K562 (cell line): ENCODE measurements around the gene HLF. TPM values are rescaled to one million over a fixed set of nuclear protein-coding genes. Genes with fewer than 3 reads are reported as not detected.

Experiments
- ATAC-seq: fragments of 200-7000 bp; cut with Tn5 transposase; 3 replicates; pipeline ENCODE4 v1.9.1; 2020; ENCODE audit warnings: moderate library complexity
- BruUV-seq: library from RNA; stranded (reverse); fragments of 400-500 nt; replicated peaks from 2 replicates; lab custom pipeline; 2021; lab: Mats Ljungman, UMichigan
- CTCF ChIA-PET: fragments of 300-600 bp; formaldehyde crosslinking; extraction: SDS; loops from one replicate; lab custom pipeline; 2021; ENCODE audit warnings: low intra/inter-chr PET ratio; lab: Yijun Ruan, JAX
- POLR2A ChIA-PET: fragments of 300-600, 350-650 bp; sonication (Branson Sonifier 250); formaldehyde crosslinking; extraction: SDS; loops from one replicate; lab custom pipeline; 2021; ENCODE audit warnings: antibody characterized with exemption, inconsistent platforms; lab: Yijun Ruan, JAX
- DNase-seq, 4 experiments: peaks; one replicate each; pipeline versions ENCODE4 v3.0.0 to v3.0.0-alpha.2; 2011 to 2018; ENCODE audit warnings: low spot score in 3 of 4, mixed read lengths in 3 of 4; ENCODE audit errors: extremely low read depth in 1 of 4
- FAIRE-seq: peaks from 2 replicates; lab custom pipeline; 2011; peaks lifted over from hg19 to GRCh38; lab: Jason Lieb, UNC
- H2AFZ ChIP-seq: 2 replicates; pipeline ENCODE4 v1.6.0; 2011; ENCODE audit warnings: low read depth, low read length, control low read depth, inconsistent platforms
- H3K27ac ChIP-seq: fragments of 200-600 bp; 3 replicates; pipeline ENCODE4 v1.8.0; 2011; ENCODE audit warnings: low read depth, mild to moderate bottlenecking, control low read depth, inconsistent platforms, low read length, moderate library complexity, mixed read lengths; ENCODE audit errors: extremely low read depth
- H3K27me3 ChIP-seq, 2 experiments: fragments of 300-600 bp in 1 of 2; 2 replicates in 1 of 2; 3 replicates in 1 of 2; pipeline versions ENCODE4 v1.6.0 to v1.8.0; 2011; ENCODE audit warnings: inconsistent platforms in 2 of 2, low read length in 2 of 2, mild to moderate bottlenecking in 1 of 2, mixed read lengths in 1 of 2, moderate library complexity in 1 of 2; ENCODE audit not compliant: control insufficient read depth in 2 of 2, insufficient read depth in 2 of 2
- H3K36me3 ChIP-seq: fragments of 300-600 bp; 3 replicates; pipeline ENCODE4 v1.8.0; 2011; ENCODE audit warnings: mild to moderate bottlenecking, low read length, inconsistent platforms; ENCODE audit not compliant: control insufficient read depth, insufficient read depth
- H3K4me1 ChIP-seq, 2 experiments: fragments of 200-600 bp in 1 of 2; replicated peaks in 1 of 2; 2 replicates in 1 of 2; 3 replicates in 1 of 2; pipeline versions ENCODE4 v1.5.1 to v1.8.0; 2011; ENCODE audit warnings: inconsistent platforms in 2 of 2, low read length in 2 of 2, mild to moderate bottlenecking in 1 of 2, mixed read lengths in 1 of 2, moderate library complexity in 1 of 2; ENCODE audit not compliant: control insufficient read depth in 2 of 2, insufficient read depth in 2 of 2
- H3K4me2 ChIP-seq: 2 replicates; pipeline ENCODE4 v1.6.1; 2011; ENCODE audit warnings: low read length, control low read depth, inconsistent platforms, mixed read lengths; ENCODE audit not compliant: insufficient read depth
- H3K4me3 ChIP-seq: fragments of 200-600 bp; sonication (generic), shearing (Covaris generic); 2 replicates; pipeline ENCODE4 v1.5.1; 2016; ENCODE audit warnings: control low read depth, inconsistent platforms
- H3K79me2 ChIP-seq: fragments of 200-600 bp; 3 replicates; pipeline ENCODE4 v1.8.0; 2011; ENCODE audit warnings: low read length, inconsistent platforms; ENCODE audit not compliant: control insufficient read depth, insufficient read depth
- H3K9ac ChIP-seq, 2 experiments: 2 replicates each; pipeline versions ENCODE4 v1.6.0 to v1.6.1; 2011; ENCODE audit warnings: low read depth in 2 of 2, low read length in 2 of 2, control low read depth in 1 of 2, inconsistent platforms in 1 of 2, mild to moderate bottlenecking in 1 of 2, mixed read lengths in 1 of 2; ENCODE audit not compliant: insufficient read depth in 1 of 2
- H3K9me1 ChIP-seq: one replicate; pipeline ENCODE4 v1.6.0; 2011; ENCODE audit warnings: inconsistent platforms, mild to moderate bottlenecking, low read length, moderate library complexity; ENCODE audit not compliant: control insufficient read depth, insufficient read depth
- H3K9me3 ChIP-seq: replicated peaks from 2 replicates; pipeline ENCODE4 v1.5.1; 2011; ENCODE audit warnings: low read depth, low read length, inconsistent platforms; ENCODE audit not compliant: control insufficient read depth, insufficient read depth
- H4K20me1 ChIP-seq: replicated peaks from 2 replicates; pipeline ENCODE4 v1.6.1; 2011; ENCODE audit warnings: low read length, inconsistent platforms, mixed read lengths; ENCODE audit not compliant: control insufficient read depth, insufficient read depth
- CBFA2T2 ChIP-seq: fragments of 450-650 bp; conservative IDR thresholded peaks from 2 replicates; pipeline ENCODE4 v1.6.1; 2017; ENCODE audit warnings: mild to moderate bottlenecking
- E2F6 ChIP-seq, 2 experiments: IDR thresholded peaks; 2 replicates each; pipeline ENCODE4 v1.6.1; 2011; ENCODE audit warnings: borderline replicate concordance in 1 of 2, control low read depth in 1 of 2, low read depth in 1 of 2, low read length in 1 of 2, mild to moderate bottlenecking in 1 of 2, mixed read lengths in 1 of 2, moderate library complexity in 1 of 2; ENCODE audit not compliant: insufficient read depth in 1 of 2, insufficient read length in 1 of 2, poor library complexity in 1 of 2, severe bottlenecking in 1 of 2; ENCODE audit errors: extremely low read depth in 1 of 2
- WGBS: fragments of 100-300 bp; shearing (Covaris generic); methylation state at CpG from one replicate; pipeline ENCODE4 v1.1.6; 2016; ENCODE audit warnings: low coverage, mixed read lengths; ENCODE audit not compliant: insufficient coverage; ENCODE audit errors: missing lambda C conversion rate; 5-methylcytosine and 5-hydroxymethylcytosine counted together
- in situ Hi-C: fragments of 300-500 bp; cut with MboI; formaldehyde crosslinking; loops from 4 replicates; pipeline ENCODE4 v1.15.0; 2018; ENCODE audit warnings: inconsistent platforms, mixed read lengths
- intact Hi-C: fragments of 100-400 bp; cut with micrococcal nuclease; formaldehyde crosslinking; loops from 2 replicates; pipeline ENCODE4 v1.14.2; 2022
- polyA plus RNA-seq, 8 experiments: library from polyadenylated mRNA; depleted of rRNA in 4 of 8; stranded (reverse) in 5 of 8; unstranded in 3 of 8; fragments of >200 nt; fragmentation: Nextera tagmentation in 2 of 8; fragmentation: Illumina TruSeq in 1 of 8; extraction: Ambion mirVana in 2 of 8; extraction: Trizol in 1 of 8; gene quantifications; 2 replicates each; pipeline versions ENCODE4 v1.2.1 to v1.2.3, GENCODE V29; 2011 to 2014; ENCODE audit warnings: inconsistent platforms in 1 of 8, missing spikeins in 1 of 8
- total RNA-seq, 7 experiments: library from RNA; depleted of rRNA in 6 of 7; stranded (reverse); fragments of >200 nt in 6 of 7; fragmentation: Illumina TruSeq in 2 of 7; extraction: Trizol in 2 of 7; gene quantifications; 2 replicates each; pipeline versions ENCODE4 v1.2.1 to v1.2.3, GENCODE V29; 2011 to 2021; ENCODE audit warnings: low replicate concordance in 1 of 7

The HLF gene
- total and polyA plus RNA-seq, 9 of the 15 experiments (the other 6 are each of a cell fraction or from before 2014, with no cell fraction given): 0.03 to 0.24 (median 0.09) TPM

GRCh38 chr17:55264278-55264644 lies 499 bp upstream of the HLF start:
- FAIRE-seq (no peak), DNase-seq (no peak), ATAC-seq (no peak)
- H3K27ac ChIP-seq: no peak overlapping the region
- H2AFZ ChIP-seq: peak overlapping the region; percentile 64
- no peaks in the 10 kb centered on the region for H3K36me3 ChIP-seq
- H3K9me3 ChIP-seq: no peaks in the 10 kb centered on the region; the same call in 1 of the 2 replicates
- ChIA-PET POLR2A (no interaction called here), CTCF (no interaction called here)
- no peaks in the 10 kb centered on the region for H4K20me1 ChIP-seq
- H3K4me3 ChIP-seq: no peak overlapping the region
- TF ChIP-seq E2F6 (IDR thresholded peaks at IDR 0.05; ENCODE audit: borderline replicate concordance in 1 of 2, extremely low read depth in 1 of 2, insufficient read depth in 1 of 2, insufficient read length in 1 of 2, low read depth in 1 of 2, low read length in 1 of 2, poor library complexity in 1 of 2, severe bottlenecking in 1 of 2) (peak in 1 of 2 experiments; percentile 61), CBFA2T2 (no peak)
- intact Hi-C loops: loop anchor here (1.0 kb wide), 1 partner anchor 26 kb away; no protein-coding TSS in a partner anchor
- peak overlapping the region; percentile 5 for H3K4me2 ChIP-seq
- WGBS: 20% methylated on average over 12 of the region's 13 CpGs
- peak overlapping the region in 1 of 2 experiments; percentile 23; a peak in 1 of 4 replicates for H3K9ac ChIP-seq
- peaks cover 16 to 19% of the 10 kb centered on the region in 2 experiments for H3K27me3 ChIP-seq
- no peaks in the 10 kb centered on the region for H3K9me1 ChIP-seq
- no peaks in the 10 kb centered on the region for H3K79me2 ChIP-seq
- no TSS peak for BruUV-seq
- peaks cover 0 to 24% of the 10 kb centered on the region in 2 experiments; a peak in 2 of 5 replicates for H3K4me1 ChIP-seq
- in situ Hi-C loops: no loop called here
